ENCODE results near the gene SPSB2. TPM values are rescaled to one million over a fixed set of nuclear protein-coding genes. Genes with fewer than 3 reads are reported as not detected.

SPSB2 gene
- total RNA-seq, 4 donors from 2014 or later: 4.5 to 21.0 (median 8.2) TPM

DNA sequence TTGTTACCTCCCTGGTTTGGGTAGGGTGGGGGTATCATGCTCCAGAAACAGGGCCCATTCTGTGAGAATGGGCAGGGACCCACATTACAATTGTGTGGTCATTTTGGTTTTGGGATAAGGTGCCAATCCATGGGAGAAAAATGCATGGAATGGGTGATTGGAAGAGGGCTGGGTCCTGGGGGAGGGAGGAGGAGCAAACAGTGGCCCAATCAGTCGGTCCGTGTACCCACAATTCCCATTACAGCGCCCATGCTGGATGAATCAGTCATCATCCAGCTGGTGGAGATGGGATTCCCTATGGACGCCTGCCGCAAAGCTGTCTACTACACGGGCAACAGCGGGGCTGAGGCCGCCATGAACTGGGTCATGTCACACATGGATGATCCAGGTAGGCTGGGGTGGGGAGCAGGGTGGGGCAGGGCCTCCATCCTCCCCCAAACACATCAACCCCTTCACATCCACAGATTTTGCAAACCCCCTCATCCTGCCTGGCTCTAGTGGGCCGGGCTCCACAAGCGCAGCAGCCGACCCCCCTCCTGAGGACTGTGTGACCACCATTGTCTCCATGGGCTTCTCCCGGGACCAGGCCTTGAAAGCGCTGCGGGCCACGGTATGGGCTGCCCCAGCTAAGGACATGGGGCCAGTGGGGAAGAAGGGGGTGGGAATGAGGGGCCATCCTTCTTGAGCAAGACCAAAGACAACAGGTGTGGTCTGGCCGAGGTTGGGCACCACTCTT, 9.3 kb downstream of the SPSB2 start:
- Histone ChIP-seq H3K4me3 (no peak overlapping the region), H3K9me3 (no peaks in the 10 kb centered on the region), H3K27ac (no peak overlapping the region), H3K4me1 (peaks cover 5 to 15% (median 12%) of the 10 kb centered on the region in 4 donors), H3K27me3 (no peaks in the 10 kb centered on the region), H3K36me3 (peaks cover 0 to 44% (median 16%) of the 10 kb centered on the region in 4 donors)
- in situ Hi-C loops (cut with MboI; ENCODE audit: low pct_ligation_motif_present in 1 of 4, low pct_unique_long_range_greater_than_20kb in 1 of 4, low sequenced_read_pairs in 3 of 4): no loop called here
- TF ChIP-seq POLR2AphosphoS5 (IDR thresholded peaks at IDR 0.05) (no peak), EP300 (IDR thresholded peaks at IDR 0.05; ENCODE audit: low read depth) (no peak), POLR2A (IDR thresholded peaks at IDR 0.05) (no peak)
- TF ChIP-seq, protein P1, sequence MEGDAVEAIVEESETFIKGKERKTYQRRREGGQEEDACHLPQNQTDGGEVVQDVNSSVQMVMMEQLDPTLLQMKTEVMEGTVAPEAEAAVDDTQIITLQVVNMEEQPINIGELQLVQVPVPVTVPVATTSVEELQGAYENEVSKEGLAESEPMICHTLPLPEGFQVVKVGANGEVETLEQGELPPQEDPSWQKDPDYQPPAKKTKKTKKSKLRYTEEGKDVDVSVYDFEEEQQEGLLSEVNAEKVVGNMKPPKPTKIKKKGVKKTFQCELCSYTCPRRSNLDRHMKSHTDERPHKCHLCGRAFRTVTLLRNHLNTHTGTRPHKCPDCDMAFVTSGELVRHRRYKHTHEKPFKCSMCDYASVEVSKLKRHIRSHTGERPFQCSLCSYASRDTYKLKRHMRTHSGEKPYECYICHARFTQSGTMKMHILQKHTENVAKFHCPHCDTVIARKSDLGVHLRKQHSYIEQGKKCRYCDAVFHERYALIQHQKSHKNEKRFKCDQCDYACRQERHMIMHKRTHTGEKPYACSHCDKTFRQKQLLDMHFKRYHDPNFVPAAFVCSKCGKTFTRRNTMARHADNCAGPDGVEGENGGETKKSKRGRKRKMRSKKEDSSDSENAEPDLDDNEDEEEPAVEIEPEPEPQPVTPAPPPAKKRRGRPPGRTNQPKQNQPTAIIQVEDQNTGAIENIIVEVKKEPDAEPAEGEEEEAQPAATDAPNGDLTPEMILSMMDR (IDR thresholded peaks at IDR 0.05): no peak
- no peak for DNase-seq
- intact Hi-C loops (cut with DNase I; ENCODE audit: low total_unique reads): no loop called here
- WGBS, 2 donors (ENCODE audit: low coverage in 1 of 2): 94% methylated on average over 16 of the region's 16 CpGs; no CpG with 5 or more reads in 1 of the 2 donors

DNA sequence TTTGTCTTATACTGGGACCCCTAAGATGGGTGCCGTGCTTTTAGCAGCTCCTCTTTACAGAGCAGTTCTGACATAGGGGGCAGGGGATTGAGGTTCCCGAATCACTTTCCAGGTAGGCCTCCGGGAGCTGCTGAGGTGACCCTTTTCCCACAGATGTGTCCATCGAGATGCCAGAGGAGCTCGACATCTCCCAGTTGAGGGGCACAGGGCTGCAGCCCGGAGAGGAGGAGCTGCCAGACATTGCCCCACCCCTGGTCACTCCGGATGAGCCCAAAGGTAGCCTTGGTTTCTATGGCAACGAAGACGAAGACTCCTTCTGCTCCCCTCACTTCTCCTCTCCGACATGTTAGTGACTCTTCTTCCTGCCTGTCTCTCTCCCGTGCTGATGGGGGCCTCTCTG, 10.1 kb downstream of the SPSB2 start:
- Histone ChIP-seq H3K36me3 (peaks cover 0 to 51% (median 20%) of the 10 kb centered on the region in 4 donors), H3K4me3 (no peak overlapping the region), H3K27ac (no peak overlapping the region), H3K4me1 (peaks cover 0 to 8% (median 6%) of the 10 kb centered on the region in 4 donors), H3K9me3 (no peaks in the 10 kb centered on the region), H3K27me3 (no peaks in the 10 kb centered on the region)
- intact Hi-C loops (cut with DNase I; ENCODE audit: low total_unique reads) (no loop called here), in situ Hi-C loops (cut with MboI; ENCODE audit: low pct_ligation_motif_present in 1 of 4, low pct_unique_long_range_greater_than_20kb in 1 of 4, low sequenced_read_pairs in 3 of 4) (no loop called here)
- no peak for TF ChIP-seq POLR2A (IDR thresholded peaks at IDR 0.05)
- no peak for TF ChIP-seq POLR2AphosphoS5 (IDR thresholded peaks at IDR 0.05)
- TF ChIP-seq, protein P1 (IDR thresholded peaks at IDR 0.05): no peak
- no peak for TF ChIP-seq EP300 (IDR thresholded peaks at IDR 0.05; ENCODE audit: low read depth)
- DNase-seq: no peak
- WGBS, 2 donors (ENCODE audit: low coverage in 1 of 2): 94 to 98% methylated on average over 3 to 11 of the region's 11 CpGs

DNA sequence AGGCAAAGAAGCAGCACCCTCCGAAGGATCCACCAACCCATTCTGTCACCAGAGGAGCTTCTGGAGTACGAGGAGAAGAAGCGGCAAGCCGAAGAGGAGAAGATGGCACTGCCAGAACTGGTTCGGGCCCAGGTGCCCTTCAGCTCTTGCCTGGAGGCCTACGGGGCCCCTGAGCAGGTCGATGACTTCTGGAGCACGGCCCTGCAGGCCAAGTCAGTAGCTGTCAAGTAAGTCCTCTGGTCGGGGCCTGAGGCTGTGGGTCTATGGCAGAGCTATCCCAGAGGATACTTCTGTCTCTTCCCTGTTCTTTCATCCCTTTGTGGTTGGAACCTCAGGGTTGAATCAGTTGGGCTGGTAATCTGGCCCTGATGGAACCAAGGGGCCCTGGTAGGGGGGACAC, 11.7 kb downstream of the SPSB2 start:
- H3K27me3 ChIP-seq: no peaks in the 10 kb centered on the region
- TF ChIP-seq POLR2A (IDR thresholded peaks at IDR 0.05) (no peak), EP300 (IDR thresholded peaks at IDR 0.05; ENCODE audit: low read depth) (no peak)
- peaks cover 0 to under 1% (median 0%) of the 10 kb centered on the region in 4 donors for H3K4me1 ChIP-seq
- DNase-seq: no peak
- H3K4me3 ChIP-seq: no peak overlapping the region
- H3K9me3 ChIP-seq: no peaks in the 10 kb centered on the region
- 89% methylated on average over 8 of the region's 9 CpGs; no CpG with 5 or more reads in 1 of the 2 donors for WGBS, 2 donors (ENCODE audit: low coverage in 1 of 2)
- intact Hi-C loops (cut with DNase I; ENCODE audit: low total_unique reads) (no loop called here), in situ Hi-C loops (cut with MboI; ENCODE audit: low pct_ligation_motif_present in 1 of 4, low pct_unique_long_range_greater_than_20kb in 1 of 4, low sequenced_read_pairs in 3 of 4) (no loop called here)
- H3K36me3 ChIP-seq: peaks cover 0 to 64% (median 26%) of the 10 kb centered on the region in 4 donors
- H3K27ac ChIP-seq: no peak overlapping the region

DNA sequence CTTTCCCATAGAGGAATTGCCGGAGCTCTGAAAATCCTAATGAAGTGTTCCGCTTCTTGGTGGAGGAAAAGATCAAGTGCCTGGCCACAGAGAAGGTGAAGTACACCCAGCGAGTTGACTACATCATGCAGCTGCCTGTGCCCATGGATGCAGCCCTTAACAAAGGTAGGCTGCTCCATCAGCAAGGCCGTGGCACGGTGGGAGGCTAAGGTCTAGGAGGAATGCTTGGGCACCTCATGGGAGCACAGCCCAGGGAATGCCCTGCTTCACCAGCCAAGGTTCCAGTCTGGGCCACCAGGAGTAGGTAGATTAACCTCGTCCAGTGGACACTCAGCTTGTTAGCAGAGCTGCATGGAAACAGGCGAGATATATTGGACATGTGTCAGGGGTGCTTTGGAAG, 12.2 kb downstream of the SPSB2 start:
- Histone ChIP-seq H3K4me1 (no peaks in the 10 kb centered on the region), H3K27ac (no peak overlapping the region), H3K36me3 (peaks cover 0 to 64% (median 27%) of the 10 kb centered on the region in 4 donors), H3K27me3 (no peaks in the 10 kb centered on the region), H3K4me3 (no peak overlapping the region), H3K9me3 (no peaks in the 10 kb centered on the region)
- no peak for TF ChIP-seq EP300 (IDR thresholded peaks at IDR 0.05; ENCODE audit: low read depth)
- TF ChIP-seq POLR2AphosphoS5 (IDR thresholded peaks at IDR 0.05): no peak
- no peak for TF ChIP-seq POLR2A (IDR thresholded peaks at IDR 0.05)
- TF ChIP-seq, protein P1 (IDR thresholded peaks at IDR 0.05): no peak
- in situ Hi-C loops (cut with MboI; ENCODE audit: low pct_ligation_motif_present in 1 of 4, low pct_unique_long_range_greater_than_20kb in 1 of 4, low sequenced_read_pairs in 3 of 4): no loop called here
- no peak for DNase-seq
- intact Hi-C loops (cut with DNase I; ENCODE audit: low total_unique reads): no loop called here
- WGBS, 2 donors (ENCODE audit: low coverage in 1 of 2): 93 to 96% methylated on average over 2 to 7 of the region's 7 CpGs
